NCI-H1092 treated with DMSO at 0.1 percent for 48 hours (cell line): ENCODE measurements around the gene WFIKKN1.

Source experiments
- DNase-seq: peaks from one replicate; lab custom pipeline; 2025; lab: John Stamatoyannopoulos, UW

The WFIKKN1 gene

GRCh38 chr16:657487-657886, 26.7 kb downstream of the WFIKKN1 start:
- no peak for DNase-seq

GRCh38 chr16:658679-659571, 28.1 kb downstream of the WFIKKN1 start:
- DNase-seq, result no peak

GRCh38 chr16:659618-660017, 28.8 kb downstream of the WFIKKN1 start:
- no peak for DNase-seq

DNA sequence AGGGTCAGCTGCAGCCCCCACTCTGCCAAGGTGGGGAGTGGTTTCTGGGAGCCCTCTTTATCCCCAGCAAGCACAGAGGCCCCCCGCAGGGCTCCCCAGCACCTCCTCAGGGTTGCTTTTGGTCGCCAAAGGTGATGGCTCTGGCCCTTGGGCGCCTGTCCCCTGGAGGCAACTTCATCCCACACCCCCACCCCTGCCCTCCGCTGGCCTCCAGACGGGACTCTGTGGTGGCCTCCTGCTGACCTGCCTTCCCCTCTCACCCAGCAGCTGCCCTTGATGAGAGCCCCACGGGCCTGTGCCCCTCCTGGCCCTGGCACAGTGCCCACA, 29.3 kb downstream of the WFIKKN1 start:
- DNase-seq, result no peak

DNA sequence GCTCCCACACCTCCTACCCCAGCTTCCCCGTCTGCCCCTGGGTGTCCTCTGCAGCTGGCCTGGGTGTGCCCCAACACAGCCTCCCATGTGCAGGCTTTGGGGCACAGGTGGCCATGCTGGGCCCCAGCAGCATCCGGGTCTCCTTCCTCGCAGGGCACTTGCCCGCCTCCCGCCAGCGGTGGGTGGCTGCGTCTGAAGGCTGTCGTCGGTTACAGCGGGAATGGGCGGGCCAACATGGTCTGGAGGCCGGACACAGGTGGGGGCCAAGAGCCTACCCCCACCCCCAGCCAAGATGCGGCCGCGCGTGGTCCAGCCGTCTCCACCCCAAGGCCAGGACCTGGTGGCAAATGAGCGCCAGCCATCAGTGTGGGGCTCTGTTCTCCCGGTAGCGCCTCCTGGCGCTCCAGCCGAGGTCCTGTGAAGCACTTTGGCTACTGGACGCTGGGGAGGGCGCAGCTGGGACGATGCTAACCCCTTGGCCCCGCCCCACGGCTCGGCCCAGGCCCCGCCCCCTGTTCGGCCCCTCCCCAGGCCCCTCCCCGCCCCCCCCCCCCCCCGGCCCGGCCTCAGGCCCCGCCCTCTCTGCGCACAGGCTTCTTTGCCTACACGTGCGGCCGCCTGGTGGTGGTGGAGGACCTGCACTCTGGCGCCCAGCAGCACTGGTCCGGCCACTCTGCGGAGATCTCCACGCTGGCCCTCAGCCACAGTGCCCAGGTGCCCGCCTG, 29.8 kb downstream of the WFIKKN1 start:
- DNase-seq, result peak; percentile 60

- no peak for DNase-seq
Observed at GRCh38 chr16:661184-661821, 30.5 kb downstream of the WFIKKN1 start.

GRCh38 chr16:662095-662494, 31.3 kb downstream of the WFIKKN1 start:
- DNase-seq, result no peak

DNA sequence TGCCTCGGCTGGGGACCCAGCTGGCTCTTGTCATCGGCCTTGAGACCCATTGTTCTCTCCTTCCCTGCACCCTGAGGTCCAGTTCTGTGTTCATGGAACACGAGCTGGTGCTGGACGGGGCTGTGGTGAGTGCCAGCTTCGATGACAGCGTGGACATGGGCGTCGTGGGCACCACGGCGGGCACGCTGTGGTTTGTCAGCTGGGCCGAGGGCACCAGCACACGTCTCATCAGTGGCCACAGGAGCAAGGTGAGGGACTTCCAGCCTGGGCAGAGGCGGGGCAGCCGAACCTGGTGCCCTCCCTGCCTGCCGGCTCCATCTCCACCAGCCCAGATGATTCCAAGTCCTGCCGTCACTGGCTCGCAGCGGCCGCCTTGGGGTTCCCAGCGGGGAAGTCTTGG, 31.8 kb downstream of the WFIKKN1 start:
- DNase-seq, result no peak

DNA sequence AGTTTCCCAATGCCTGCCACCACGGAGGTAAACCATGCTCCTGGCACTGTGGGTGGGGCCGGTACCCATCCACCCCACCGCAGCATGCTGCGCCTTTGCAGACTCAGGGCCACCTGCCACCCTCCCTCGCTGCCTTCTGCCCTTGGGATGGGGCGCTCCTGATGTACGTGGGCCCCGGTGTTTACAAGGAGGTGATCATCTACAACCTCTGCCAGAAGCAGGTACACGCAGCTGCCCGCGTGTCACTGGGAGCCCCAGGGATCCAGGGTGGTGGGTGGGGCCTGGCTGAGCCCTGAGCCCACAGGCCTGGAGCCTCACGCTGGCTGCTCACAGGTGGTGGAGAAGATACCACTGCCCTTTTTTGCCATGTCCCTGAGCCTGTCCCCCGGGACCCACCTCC, 35.8 kb downstream of the WFIKKN1 start:
- DNase-seq, result no peak

GRCh38 chr16:667113-667779, 36.5 kb downstream of the WFIKKN1 start:
- no peak for DNase-seq

- DNase-seq, result peak; percentile 89
Observed at GRCh38 chr16:667780-668518, 37.2 kb downstream of the WFIKKN1 start, which contains the start of gene RHOT2. Gene RHOT2 (plus strand): TSS chr16:668132. CDS start chr16:668200, 68 bp downstream.

- DNase-seq, result no peak
Observed at GRCh38 chr16:668519-669171, 37.9 kb downstream of the WFIKKN1 start.

DNA sequence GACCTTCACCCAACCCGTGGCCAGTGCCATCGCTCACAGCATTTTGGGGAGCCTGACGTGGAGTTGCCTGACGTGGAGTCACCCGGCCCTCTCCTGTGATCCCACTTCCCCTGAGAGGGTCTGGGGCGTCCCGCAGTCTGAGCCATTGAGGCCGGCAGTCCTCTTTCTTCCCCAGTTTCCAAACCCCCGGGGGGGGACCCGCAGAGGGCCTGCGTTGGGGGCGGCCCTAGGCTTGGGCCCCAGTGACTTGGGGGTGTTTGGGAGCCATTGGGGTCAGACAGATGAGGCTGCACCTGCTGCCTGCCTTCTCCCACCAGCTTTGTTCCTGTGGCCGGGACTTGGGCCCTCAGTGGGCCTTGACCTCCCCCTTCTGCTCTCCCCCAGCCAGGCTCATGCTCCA, 38.9 kb downstream of the WFIKKN1 start:
- no peak for DNase-seq

- DNase-seq, result no peak
Observed at GRCh38 chr16:670485-671352, 39.9 kb downstream of the WFIKKN1 start.

GRCh38 chr16:671353-672131, 40.8 kb downstream of the WFIKKN1 start:
- no peak for DNase-seq

DNA sequence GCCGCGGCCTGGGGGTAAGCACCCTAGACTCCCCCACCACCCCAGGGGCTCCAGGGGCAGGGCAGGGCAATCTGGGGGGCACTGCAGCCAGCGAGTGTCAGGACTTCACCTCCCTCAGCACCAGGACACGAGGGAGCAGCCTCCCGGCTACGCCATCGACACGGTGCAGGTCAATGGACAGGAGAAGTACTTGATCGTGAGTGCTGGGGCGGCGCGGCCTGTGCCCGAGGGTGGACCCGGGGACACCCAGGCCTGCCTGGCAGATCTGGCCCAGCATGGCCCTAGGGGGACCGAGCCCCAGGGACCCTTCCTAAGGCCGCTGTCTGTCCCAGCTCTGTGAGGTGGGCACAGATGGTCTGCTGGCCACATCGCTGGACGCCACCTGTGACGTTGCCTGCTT, 41.6 kb downstream of the WFIKKN1 start:
- no peak for DNase-seq

- no peak for DNase-seq
Observed at GRCh38 chr16:672851-673250, 42.1 kb downstream of the WFIKKN1 start.

DNA sequence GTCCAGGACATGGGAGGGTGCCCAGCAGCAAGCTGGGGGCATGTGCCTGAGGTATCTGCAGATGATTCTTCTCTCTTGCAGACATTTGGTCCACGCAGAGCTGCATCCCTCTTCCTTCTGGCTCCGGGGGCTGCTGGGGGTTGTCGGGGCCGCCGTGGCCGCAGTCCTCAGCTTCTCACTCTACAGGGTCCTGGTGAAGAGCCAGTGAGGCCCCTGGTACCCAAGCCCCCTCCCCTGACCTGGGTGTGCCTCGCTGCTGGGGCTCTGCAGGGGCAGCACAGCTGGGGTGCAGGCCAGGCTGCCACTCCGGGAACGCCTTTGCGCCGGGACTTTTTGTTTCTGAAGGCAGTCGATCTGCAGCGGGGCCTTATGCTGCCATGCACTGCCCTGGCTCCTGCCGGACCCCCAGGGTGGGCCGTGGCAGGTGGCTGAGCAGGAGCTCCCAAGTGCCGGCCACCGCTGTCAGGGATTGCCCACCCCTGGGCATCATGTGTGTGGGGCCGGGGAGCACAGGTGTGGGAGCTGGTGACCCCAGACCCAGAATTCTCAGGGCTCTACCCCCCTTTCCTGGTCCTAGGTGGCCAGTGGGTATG, 42.7 kb downstream of the WFIKKN1 start:
- no peak for DNase-seq
